SK-N-SH (cell line): Measurements from ENCODE around the gene ZAP70.

ENCODE experiments used
- CTCF ChIP-seq: fragments of 200-600 bp; sonication (generic); IDR thresholded peaks from 2 replicates; pipeline ENCODE4 v1.6.1; 2017; ENCODE audit warnings: antibody characterized with exemption, mild to moderate bottlenecking, moderate library complexity
- FOXM1 ChIP-seq: IDR thresholded peaks from 2 replicates; pipeline ENCODE4 v1.4.0; 2012; ENCODE audit warnings: low read depth, mild to moderate bottlenecking
- GABPA ChIP-seq: IDR thresholded peaks from 2 replicates; pipeline ENCODE4 v1.4.0; 2012; ENCODE audit warnings: low read depth, mild to moderate bottlenecking
- JUND ChIP-seq: IDR thresholded peaks from 2 replicates; pipeline ENCODE4 v1.4.0; 2012
- MXI1 ChIP-seq: IDR thresholded peaks from 2 replicates; pipeline ENCODE4 v1.6.1; 2012; ENCODE audit warnings: mild to moderate bottlenecking, low read depth, low read length, improper control_type of control experiment
- NRF1 ChIP-seq: IDR thresholded peaks from 2 replicates; pipeline ENCODE4 v1.6.1; 2012; ENCODE audit warnings: low read depth, mild to moderate bottlenecking, low read length
- RAD21 ChIP-seq: IDR thresholded peaks from 2 replicates; pipeline ENCODE4 v1.6.1; 2012; ENCODE audit warnings: mild to moderate bottlenecking, low read length
- REST ChIP-seq: IDR thresholded peaks from 2 replicates; pipeline ENCODE4 v1.6.1; 2012; ENCODE audit warnings: mild to moderate bottlenecking, low read depth, low read length, moderate library complexity
- RFX5 ChIP-seq: IDR thresholded peaks from 2 replicates; pipeline ENCODE4 v1.6.1; 2012; ENCODE audit warnings: mild to moderate bottlenecking, improper control_type of control experiment, low read length
- YY1 ChIP-seq: IDR thresholded peaks from 2 replicates; pipeline ENCODE4 v1.4.0; 2012; ENCODE audit warnings: low read depth, mild to moderate bottlenecking
- ZBTB33 ChIP-seq: IDR thresholded peaks from 2 replicates; pipeline ENCODE4 v1.4.0; 2012; ENCODE audit warnings: low read depth, borderline replicate concordance

GRCh38 chr2:97720746-97721145 is 7.4 kb downstream of the ZAP70 start:
- TF ChIP-seq ZBTB33 (no peak), GABPA (no peak), CTCF (no peak), RAD21 (no peak), MXI1 (no peak), YY1 (no peak), JUND (no peak), FOXM1 (no peak), NRF1 (no peak), RFX5 (no peak), REST (no peak)
